Esophagus muscularis mucosa (tissue), 4 donors: ENCODE data around the gene FBXO28.

ENCODE experiments used
- EP300 ChIP-seq: sonication (generic); formaldehyde crosslinking; IDR thresholded peaks from one replicate; pipeline ENCODE4 v1.6.1; 2017; ENCODE audit warnings: antibody characterized with exemption
- POLR2A ChIP-seq: fragments of 450-650 bp; IDR thresholded peaks from one replicate; pipeline ENCODE4 v1.6.1; 2017; ENCODE audit warnings: antibody characterized with exemption, moderate library complexity, mild to moderate bottlenecking, low read depth
- TF ChIP-seq, protein P1 (sequence below), 3 experiments: fragments of 200-600 bp in 2 of 3; fragments of 450-650 bp in 1 of 3; sonication (generic) in 2 of 3; IDR thresholded peaks; one replicate each; pipeline ENCODE4 v1.5.1; 2017 to 2019; ENCODE audit warnings: antibody characterized with exemption in 3 of 3, mild to moderate bottlenecking in 2 of 3, moderate library complexity in 1 of 3

DNA sequence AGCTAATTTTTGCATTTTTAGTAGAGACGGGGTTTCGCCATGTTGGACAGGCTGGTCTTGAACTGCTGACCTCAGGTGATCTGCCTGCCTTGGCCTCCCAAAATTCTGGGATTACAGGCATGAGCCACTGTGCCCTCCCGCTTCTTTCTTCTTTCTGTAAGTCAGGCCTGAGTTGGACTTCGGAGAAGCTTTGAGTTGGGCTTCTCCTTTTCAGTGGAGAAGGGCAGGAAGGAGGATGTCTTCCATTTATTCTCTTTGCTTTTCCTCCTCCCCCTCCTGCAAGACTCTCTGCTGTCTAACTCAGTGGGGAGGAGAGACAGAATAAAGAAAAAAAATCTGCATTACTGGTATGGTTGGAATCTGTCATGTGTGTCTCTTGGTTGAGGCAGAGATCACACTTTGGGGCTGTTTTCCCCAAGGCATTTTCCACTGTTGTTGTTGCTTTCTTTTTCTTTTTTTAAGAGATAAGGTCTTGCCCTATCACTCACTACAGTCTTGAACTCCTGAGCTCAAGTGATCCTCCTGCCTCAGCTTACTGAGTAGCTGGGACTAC is 55.9 kb downstream of the FBXO28 start:
- TF ChIP-seq, protein P1, sequence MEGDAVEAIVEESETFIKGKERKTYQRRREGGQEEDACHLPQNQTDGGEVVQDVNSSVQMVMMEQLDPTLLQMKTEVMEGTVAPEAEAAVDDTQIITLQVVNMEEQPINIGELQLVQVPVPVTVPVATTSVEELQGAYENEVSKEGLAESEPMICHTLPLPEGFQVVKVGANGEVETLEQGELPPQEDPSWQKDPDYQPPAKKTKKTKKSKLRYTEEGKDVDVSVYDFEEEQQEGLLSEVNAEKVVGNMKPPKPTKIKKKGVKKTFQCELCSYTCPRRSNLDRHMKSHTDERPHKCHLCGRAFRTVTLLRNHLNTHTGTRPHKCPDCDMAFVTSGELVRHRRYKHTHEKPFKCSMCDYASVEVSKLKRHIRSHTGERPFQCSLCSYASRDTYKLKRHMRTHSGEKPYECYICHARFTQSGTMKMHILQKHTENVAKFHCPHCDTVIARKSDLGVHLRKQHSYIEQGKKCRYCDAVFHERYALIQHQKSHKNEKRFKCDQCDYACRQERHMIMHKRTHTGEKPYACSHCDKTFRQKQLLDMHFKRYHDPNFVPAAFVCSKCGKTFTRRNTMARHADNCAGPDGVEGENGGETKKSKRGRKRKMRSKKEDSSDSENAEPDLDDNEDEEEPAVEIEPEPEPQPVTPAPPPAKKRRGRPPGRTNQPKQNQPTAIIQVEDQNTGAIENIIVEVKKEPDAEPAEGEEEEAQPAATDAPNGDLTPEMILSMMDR (IDR thresholded peaks at IDR 0.05), result no peak
- no peak for TF ChIP-seq POLR2A
- TF ChIP-seq EP300, result no peak
